ENCODE measurements around the gene COPG2. TPM values are rescaled to one million over a fixed set of nuclear protein-coding genes. Genes with fewer than 3 reads are reported as not detected.

COPG2 gene
- total RNA-seq, 1 experiment from 2014 or later: 77.7 TPM

GRCh38 chr7:130471974-130472373, 196.6 kb downstream of the COPG2 start:
- peaks cover 14 to 17% of the 10 kb centered on the region in 2 experiments for H3K4me1 Mint-ChIP-seq
- WGBS (ENCODE audit: extremely low coverage, insufficient read length, low lambda C conversion rate): no CpG with 5 or more reads among the region's 2 CpGs
- no peaks in the 10 kb centered on the region for H3K27me3 ChIP-seq (ENCODE audit: insufficient read depth, low read length)

More at GRCh38 chr7:130471974-130472373, 196.6 kb downstream of the COPG2 start:
- no peak overlapping the region for H3K9ac ChIP-seq (ENCODE audit: extremely low read depth, insufficient read length, low read length)
- H3K9me3 Mint-ChIP-seq: no peaks in the 10 kb centered on the region
- TF ChIP-seq, protein P1, sequence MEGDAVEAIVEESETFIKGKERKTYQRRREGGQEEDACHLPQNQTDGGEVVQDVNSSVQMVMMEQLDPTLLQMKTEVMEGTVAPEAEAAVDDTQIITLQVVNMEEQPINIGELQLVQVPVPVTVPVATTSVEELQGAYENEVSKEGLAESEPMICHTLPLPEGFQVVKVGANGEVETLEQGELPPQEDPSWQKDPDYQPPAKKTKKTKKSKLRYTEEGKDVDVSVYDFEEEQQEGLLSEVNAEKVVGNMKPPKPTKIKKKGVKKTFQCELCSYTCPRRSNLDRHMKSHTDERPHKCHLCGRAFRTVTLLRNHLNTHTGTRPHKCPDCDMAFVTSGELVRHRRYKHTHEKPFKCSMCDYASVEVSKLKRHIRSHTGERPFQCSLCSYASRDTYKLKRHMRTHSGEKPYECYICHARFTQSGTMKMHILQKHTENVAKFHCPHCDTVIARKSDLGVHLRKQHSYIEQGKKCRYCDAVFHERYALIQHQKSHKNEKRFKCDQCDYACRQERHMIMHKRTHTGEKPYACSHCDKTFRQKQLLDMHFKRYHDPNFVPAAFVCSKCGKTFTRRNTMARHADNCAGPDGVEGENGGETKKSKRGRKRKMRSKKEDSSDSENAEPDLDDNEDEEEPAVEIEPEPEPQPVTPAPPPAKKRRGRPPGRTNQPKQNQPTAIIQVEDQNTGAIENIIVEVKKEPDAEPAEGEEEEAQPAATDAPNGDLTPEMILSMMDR (conservative IDR thresholded peaks at IDR 0.05): no peak
- no peaks in the 10 kb centered on the region for H3K36me3 Mint-ChIP-seq (ENCODE audit: insufficient read depth in 1 of 3, low read depth in 3 of 3)
- H3K4me3 Mint-ChIP-seq: no peak overlapping the region
- H3K27ac Mint-ChIP-seq: no peak overlapping the region
- H3K27me3 Mint-ChIP-seq (ENCODE audit: low read depth): 0 out of 2 replicates have a peak, but pooled peaks cover 2% of the 10 kb centered on the region
- H2BK15ac ChIP-seq (ENCODE audit: low read depth, low read length): no peak overlapping the region
- no peak overlapping the region for H3K56ac ChIP-seq (ENCODE audit: insufficient read length, low read depth, low read length)
- no peaks in the 10 kb centered on the region for H4K20me1 ChIP-seq (ENCODE audit: control insufficient read depth, insufficient read depth, insufficient read length)
- no peak overlapping the region for H3T11ph ChIP-seq (ENCODE audit: low read length)
- no peaks in the 10 kb centered on the region for H3K79me2 ChIP-seq (ENCODE audit: insufficient read depth, low read length)
- no peak overlapping the region for H2BK20ac ChIP-seq (ENCODE audit: low read depth, low read length, poor library complexity, severe bottlenecking)
- H2BK12ac ChIP-seq (ENCODE audit: insufficient read length, low read depth, low read length): no peak overlapping the region
- no peak overlapping the region for H2AFZ ChIP-seq (ENCODE audit: low read length)
- no peak overlapping the region for H2BK120ac ChIP-seq (ENCODE audit: low read depth, low read length, poor library complexity, severe bottlenecking)
- H3K14ac ChIP-seq (ENCODE audit: insufficient read depth, low read length): no peak overlapping the region
- no peaks in the 10 kb centered on the region for H3K9me3 ChIP-seq (ENCODE audit: control insufficient read depth, low read depth, low read length)
- no peak overlapping the region for H3K27ac ChIP-seq (ENCODE audit: insufficient read length, low read depth, low read length)
- no peak overlapping the region for H3K18ac ChIP-seq (ENCODE audit: insufficient read length, low read depth, low read length)
- no peaks in the 10 kb centered on the region for H3K23me2 ChIP-seq (ENCODE audit: insufficient read length, low read depth, low read length, poor library complexity, severe bottlenecking)
- no peak overlapping the region for H2AK5ac ChIP-seq (ENCODE audit: insufficient read length, low read length)
- DNase-seq: no peak
- no peak overlapping the region for H4K8ac ChIP-seq (replicated peaks; ENCODE audit: insufficient read length, low read depth, low read length)
- H3K4me1 ChIP-seq (ENCODE audit: insufficient read depth, low read length): no peaks in the 10 kb centered on the region
- no peak overlapping the region for H3K4ac ChIP-seq (ENCODE audit: low read depth, low read length)
- no peak overlapping the region for H4K91ac ChIP-seq (ENCODE audit: insufficient read length, low read depth, low read length)
- H3K4me2 ChIP-seq (ENCODE audit: insufficient read depth, insufficient read length, low read length): no peak overlapping the region
- H3K79me1 ChIP-seq (ENCODE audit: insufficient read depth, low read depth, low read length, poor library complexity, severe bottlenecking): no peaks in the 10 kb centered on the region
- H2BK5ac ChIP-seq (ENCODE audit: insufficient read length, low read length): no peak overlapping the region
- no peak overlapping the region for H4K5ac ChIP-seq (ENCODE audit: insufficient read length, low read depth, low read length)
- no peak overlapping the region for H3K23ac ChIP-seq (ENCODE audit: insufficient read length, low read depth, low read length)
